ENCODE measurements around the gene NLN. TPM values are rescaled to one million over a fixed set of nuclear protein-coding genes. Genes with fewer than 3 reads are reported as not detected.
"Not testable (repeated sequence)": the region's sequence is repeated elsewhere in the genome, so short reads cannot be mapped to it uniquely, and the experiment has no call there.

The NLN gene
- total RNA-seq, 2 experiments from 2014 or later = 38.4 to 42.5 TPM

DNA sequence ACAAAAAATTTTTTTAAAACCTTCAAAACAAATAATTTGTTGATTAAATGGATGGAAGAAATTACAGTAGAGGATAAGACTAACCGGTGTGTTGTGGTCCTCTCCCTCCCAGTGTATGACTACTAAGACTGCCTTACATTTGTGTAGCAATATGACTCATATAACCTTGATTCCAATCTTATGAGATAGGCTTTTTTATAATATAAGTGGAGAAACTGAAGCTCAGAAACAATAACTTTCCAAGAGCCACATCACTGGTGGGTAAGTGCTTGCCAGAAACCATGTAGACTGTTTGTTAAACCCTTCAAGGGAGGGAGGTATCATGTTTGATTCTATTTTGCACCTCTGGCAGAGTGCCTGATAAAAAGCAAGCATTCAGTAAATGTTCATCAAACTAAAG, 47.5 kb downstream of the NLN start:
- Mint-ChIP-seq H3K27me3 (no peaks in the 10 kb centered on the region), H3K27ac (no peak overlapping the region), H3K36me3 (ENCODE audit: low read depth) (peaks cover 24% of the 10 kb centered on the region), H3K9me3 (peaks cover 2% of the 10 kb centered on the region), H3K4me1 (ENCODE audit: low read depth) (peaks cover 17% of the 10 kb centered on the region), H3K4me3 (no peak overlapping the region)
- no peak for TF ChIP-seq CTCF (IDR thresholded peaks at IDR 0.05)
- ATAC-seq (peak; percentile 40), DNase-seq (no peak)
- ChIA-PET CTCF (no interaction called here), POLR2A (interaction anchor here (0.8 kb wide), 1 partner anchor 127 kb away, joined by 3 read pairs; no protein-coding TSS in a partner anchor)
- intact Hi-C loops (cut with micrococcal nuclease) = no loop called here

GRCh38 chr5:65771266-65771665, 49.3 kb downstream of the NLN start:
- Mint-ChIP-seq H3K36me3 (ENCODE audit: low read depth) (peaks cover 19% of the 10 kb centered on the region), H3K9me3 (peaks cover 2% of the 10 kb centered on the region), H3K27ac (no peak overlapping the region), H3K4me1 (ENCODE audit: low read depth) (peaks cover 18% of the 10 kb centered on the region), H3K27me3 (no peaks in the 10 kb centered on the region), H3K4me3 (no peak overlapping the region)
- intact Hi-C loops (cut with micrococcal nuclease) = no loop called here
- ChIA-PET POLR2A (no interaction called here), CTCF (interaction anchor here (0.6 kb wide), 1 partner anchor 193 kb away, joined by 3 read pairs; no protein-coding TSS in a partner anchor)
- DNase-seq (no peak), ATAC-seq (no peak)
- TF ChIP-seq CTCF (IDR thresholded peaks at IDR 0.05) = no peak

- CTCF ChIA-PET = interaction anchor here (1.0 kb wide), 2 partner anchors 12 to 30 kb away, joined by 3 read pairs; no protein-coding TSS in a partner anchor
- ATAC-seq; H3K36me3 Mint-ChIP-seq (ENCODE audit: low read depth); H3K27me3 Mint-ChIP-seq; DNase-seq; intact Hi-C loops (cut with micrococcal nuclease); POLR2A ChIA-PET; H3K27ac Mint-ChIP-seq; H3K4me3 Mint-ChIP-seq; H3K9me3 Mint-ChIP-seq: not testable (repeated sequence)
- H3K4me1 Mint-ChIP-seq (ENCODE audit: low read depth) = peaks cover 20% of the 10 kb centered on the region
Observed at GRCh38 chr5:65772963-65773362, 51.0 kb downstream of the NLN start.

DNA sequence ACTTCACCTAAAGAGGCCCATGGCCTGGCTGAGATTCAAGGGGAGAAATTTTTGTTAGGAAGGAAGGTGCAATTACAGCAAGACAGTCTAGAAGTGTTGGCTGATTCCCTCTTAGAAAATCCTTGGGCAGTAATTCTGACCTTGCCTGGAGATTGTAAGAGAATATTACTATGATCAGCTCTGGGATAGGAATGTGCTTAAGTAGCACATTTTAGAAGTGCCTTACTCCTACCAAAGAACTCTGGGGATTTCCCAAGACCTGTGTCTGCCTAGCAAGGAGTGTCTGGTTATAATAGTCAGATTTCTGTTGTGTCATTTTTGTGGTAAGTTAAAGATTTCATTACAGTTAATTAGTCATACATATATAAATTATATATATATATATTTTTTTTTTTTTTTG, 52.3 kb downstream of the NLN start:
- H3K27me3 Mint-ChIP-seq = no peaks in the 10 kb centered on the region
- H3K4me3 Mint-ChIP-seq = no peak overlapping the region
- TF ChIP-seq CTCF (IDR thresholded peaks at IDR 0.05) = no peak
- peak overlapping the region; percentile 12 for H3K27ac Mint-ChIP-seq
- ATAC-seq = peak; percentile 91
- POLR2A ChIA-PET = interaction anchor here (0.7 kb wide), 1 partner anchor 303 kb away, joined by 3 read pairs; no protein-coding TSS in a partner anchor
- CTCF ChIA-PET = interaction anchor here (1.1 kb wide), 1 partner anchor 153 kb away, joined by 3 read pairs; no protein-coding TSS in a partner anchor
- intact Hi-C loops (cut with micrococcal nuclease) = no loop called here
- peaks cover 24% of the 10 kb centered on the region for H3K4me1 Mint-ChIP-seq (ENCODE audit: low read depth)
- H3K9me3 Mint-ChIP-seq = no peaks in the 10 kb centered on the region
- peaks cover 13% of the 10 kb centered on the region for H3K36me3 Mint-ChIP-seq (ENCODE audit: low read depth)
- DNase-seq = peak; percentile 17

- H3K9me3 Mint-ChIP-seq = no peaks in the 10 kb centered on the region
- ChIA-PET CTCF (no interaction called here), POLR2A (no interaction called here)
- ATAC-seq = no peak
- no peak overlapping the region for H3K4me3 Mint-ChIP-seq
- H3K4me1 Mint-ChIP-seq (ENCODE audit: low read depth) = peaks cover 31% of the 10 kb centered on the region
- no peaks in the 10 kb centered on the region for H3K27me3 Mint-ChIP-seq
- intact Hi-C loops (cut with micrococcal nuclease) = no loop called here
- no peak for TF ChIP-seq CTCF (IDR thresholded peaks at IDR 0.05)
- H3K27ac Mint-ChIP-seq = no peak overlapping the region
- peaks cover 22% of the 10 kb centered on the region for H3K36me3 Mint-ChIP-seq (ENCODE audit: low read depth)
- DNase-seq = no peak
Observed at GRCh38 chr5:65775476-65775875, 53.5 kb downstream of the NLN start.

Measured in activated CD8-positive, alpha-beta T cell treated with anti-CD3 and anti-CD28 coated beads for 36 hours (primary cell).